SK-N-SH treated with all-trans-retinoic acid at 6 μM for 48 hours (cell line): Measurements from ENCODE around the gene HM13.

Source experiments
- ATAC-seq: fragments of 200-7000 bp; cut with Tn5 transposase; 3 replicates; pipeline ENCODE4 v1.9.1; 2020; ENCODE audit warnings: mild to moderate bottlenecking, moderate library complexity
- ARNTL ChIP-seq: fragments of 450-650 bp; formaldehyde crosslinking; IDR thresholded peaks from 2 replicates; pipeline ENCODE4 v1.5.0; 2020; ENCODE audit warnings: low read depth, mild to moderate bottlenecking, moderate library complexity, borderline replicate concordance
- BACH2 ChIP-seq: fragments of 250-450 bp; sonication (Bioruptor Pico); IDR thresholded peaks from 2 replicates; pipeline ENCODE4 v1.9.0; 2021; ENCODE audit warnings: mild to moderate bottlenecking, borderline replicate concordance
- CSRNP3 ChIP-seq: fragments of 250-450 bp; sonication (Bioruptor Pico); IDR thresholded peaks from 2 replicates; pipeline ENCODE4 v1.5.1; 2021; ENCODE audit warnings: mild to moderate bottlenecking, moderate library complexity
- ESRRG ChIP-seq: fragments of 250-450 bp; sonication (Bioruptor Pico); IDR thresholded peaks from 2 replicates; pipeline ENCODE4 v1.6.1; 2021; ENCODE audit warnings: mild to moderate bottlenecking
- GLIS3 ChIP-seq: fragments of 250-450 bp; sonication (Bioruptor Pico); IDR thresholded peaks from 2 replicates; pipeline ENCODE4 v1.5.0; 2020; ENCODE audit warnings: mild to moderate bottlenecking, moderate library complexity
- ISL1 ChIP-seq: fragments of 250-450 bp; sonication (Bioruptor Pico); IDR thresholded peaks from 2 replicates; pipeline ENCODE4 v2.1.2; 2022; ENCODE audit warnings: mild to moderate bottlenecking, moderate library complexity
- OSR1 ChIP-seq: fragments of 250-450 bp; sonication (Bioruptor Pico); IDR thresholded peaks from 2 replicates; pipeline ENCODE4 v1.8.0; 2022; ENCODE audit warnings: moderate library complexity, mild to moderate bottlenecking, inconsistent platforms
- PATZ1 ChIP-seq: fragments of 250-450 bp; sonication (Bioruptor Pico); IDR thresholded peaks from 2 replicates; pipeline ENCODE4 v1.8.0; 2020; ENCODE audit warnings: mild to moderate bottlenecking, moderate library complexity, borderline replicate concordance
- POU6F1 ChIP-seq: fragments of 250-450 bp; sonication (Bioruptor Pico); IDR thresholded peaks from 2 replicates; pipeline ENCODE4 v1.8.0; 2021; ENCODE audit warnings: low read depth, mild to moderate bottlenecking, moderate library complexity, borderline replicate concordance
- RARB ChIP-seq: fragments of 250-450 bp; sonication (Bioruptor Pico); IDR thresholded peaks from 2 replicates; pipeline ENCODE4 v1.8.0; 2021; ENCODE audit warnings: mild to moderate bottlenecking, moderate library complexity
- SNAI2 ChIP-seq: fragments of 250-450 bp; sonication (Bioruptor Pico); IDR thresholded peaks from 2 replicates; pipeline ENCODE4 v1.5.0; 2020; ENCODE audit warnings: mild to moderate bottlenecking, moderate library complexity
- TOX ChIP-seq: fragments of 250-450 bp; sonication (Bioruptor Pico); IDR thresholded peaks from 2 replicates; pipeline ENCODE4 v1.8.0; 2021; ENCODE audit warnings: mild to moderate bottlenecking, moderate library complexity, borderline replicate concordance
- TSHZ2 ChIP-seq: fragments of 250-450 bp; sonication (Bioruptor Pico); IDR thresholded peaks from 2 replicates; pipeline ENCODE4 v1.5.0; 2020; ENCODE audit warnings: mild to moderate bottlenecking, moderate library complexity
- ZC3H10 ChIP-seq: fragments of 250-450 bp; sonication (Bioruptor Pico); IDR thresholded peaks from 2 replicates; pipeline ENCODE4 v1.5.1; 2021; ENCODE audit warnings: mild to moderate bottlenecking, moderate library complexity
- ZNF565 ChIP-seq: fragments of 450-650 bp; formaldehyde crosslinking; conservative IDR thresholded peaks from 2 replicates; pipeline ENCODE4 v1.5.0; 2020; ENCODE audit warnings: low read depth, mild to moderate bottlenecking, moderate library complexity
- ZNF70 ChIP-seq: fragments of 450-650 bp; formaldehyde crosslinking; IDR thresholded peaks from 2 replicates; pipeline ENCODE4 v1.5.0; 2020; ENCODE audit warnings: mild to moderate bottlenecking, moderate library complexity
- ZNF8 ChIP-seq: fragments of 450-650 bp; formaldehyde crosslinking; IDR thresholded peaks from 2 replicates; pipeline ENCODE4 v1.5.0; 2020; ENCODE audit warnings: mild to moderate bottlenecking, moderate library complexity
- TF ChIP-seq, protein P1 (sequence below): fragments of 250-450 bp; sonication (Bioruptor Pico); IDR thresholded peaks from 2 replicates; pipeline ENCODE4 v1.5.1; 2020; ENCODE audit warnings: low read depth, mild to moderate bottlenecking, moderate library complexity

HM13 gene

GRCh38 chr20:31500527-31500926 lies 13.7 kb upstream of the HM13 start:
- TF ChIP-seq TSHZ2 (CRISPR knock-in tag) (no peak), OSR1 (CRISPR knock-in tag) (no peak), ZNF565 (CRISPR knock-in tag) (no peak), ARNTL (CRISPR knock-in tag) (no peak), BACH2 (no peak), TOX (CRISPR knock-in tag) (no peak), GLIS3 (CRISPR knock-in tag) (no peak), PATZ1 (CRISPR knock-in tag) (no peak), POU6F1 (CRISPR knock-in tag) (no peak)
- TF ChIP-seq, protein P1, sequence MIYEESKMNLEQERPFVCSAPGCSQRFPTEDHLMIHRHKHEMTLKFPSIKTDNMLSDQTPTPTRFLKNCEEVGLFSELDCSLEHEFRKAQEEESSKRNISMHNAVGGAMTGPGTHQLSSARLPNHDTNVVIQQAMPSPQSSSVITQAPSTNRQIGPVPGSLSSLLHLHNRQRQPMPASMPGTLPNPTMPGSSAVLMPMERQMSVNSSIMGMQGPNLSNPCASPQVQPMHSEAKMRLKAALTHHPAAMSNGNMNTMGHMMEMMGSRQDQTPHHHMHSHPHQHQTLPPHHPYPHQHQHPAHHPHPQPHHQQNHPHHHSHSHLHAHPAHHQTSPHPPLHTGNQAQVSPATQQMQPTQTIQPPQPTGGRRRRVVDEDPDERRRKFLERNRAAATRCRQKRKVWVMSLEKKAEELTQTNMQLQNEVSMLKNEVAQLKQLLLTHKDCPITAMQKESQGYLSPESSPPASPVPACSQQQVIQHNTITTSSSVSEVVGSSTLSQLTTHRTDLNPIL (CRISPR knock-in tag): no peak

GRCh38 chr20:31502884-31503673 lies 11.2 kb upstream of the HM13 start:
- peak; percentile 99 for ATAC-seq

More at GRCh38 chr20:31500527-31500926, 13.7 kb upstream of the HM13 start:
- no peak for ATAC-seq

DNA sequence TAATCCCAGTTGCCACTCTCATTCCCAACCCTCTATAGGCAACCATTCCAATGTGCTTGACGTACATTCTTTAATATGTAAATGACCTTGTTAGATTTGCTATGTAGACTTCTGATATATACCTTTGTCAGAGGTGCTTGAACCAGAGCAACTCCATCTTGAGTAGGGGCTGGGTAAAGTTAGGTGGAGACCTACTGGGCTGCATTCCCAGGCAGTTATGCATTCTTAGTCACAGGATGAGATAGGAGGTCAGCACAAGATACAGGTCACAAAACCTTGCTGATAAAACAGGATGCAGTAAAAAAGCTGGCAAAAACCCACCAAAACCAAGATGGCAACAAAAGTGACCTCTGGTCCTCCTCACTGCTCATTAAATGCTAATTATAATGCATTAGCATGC lies 8.3 kb upstream of the HM13 start:
- TF ChIP-seq TOX (CRISPR knock-in tag) (no peak), RARB (CRISPR knock-in tag) (no peak), GLIS3 (CRISPR knock-in tag) (no peak), BACH2 (no peak), ZNF8 (CRISPR knock-in tag) (no peak), ZNF70 (CRISPR knock-in tag) (no peak), ISL1 (CRISPR knock-in tag) (no peak), SNAI2 (CRISPR knock-in tag) (no peak), TSHZ2 (CRISPR knock-in tag) (no peak), OSR1 (CRISPR knock-in tag) (no peak), POU6F1 (CRISPR knock-in tag) (no peak), ZC3H10 (CRISPR knock-in tag) (no peak), ZNF565 (CRISPR knock-in tag) (no peak), ESRRG (CRISPR knock-in tag) (no peak), CSRNP3 (CRISPR knock-in tag) (no peak), ARNTL (CRISPR knock-in tag) (no peak)
- TF ChIP-seq, protein P1 (CRISPR knock-in tag): no peak
- no peak for ATAC-seq
